ENCODE data around the gene SV2B. TPM values are rescaled to one million over a fixed set of nuclear protein-coding genes. Genes with fewer than 3 reads are reported as not detected.

Gene SV2B
- total RNA-seq, 1 donor from 2014 or later = not detected

- H3K36me3 Mint-ChIP-seq (ENCODE audit: low read depth, unreplicated experiment) = no peaks in the 10 kb centered on the region
- Histone ChIP-seq H3K27ac (ENCODE audit: low read depth, low read length) (no peak overlapping the region), H3K36me3 (ENCODE audit: insufficient read depth, low read length) (no peaks in the 10 kb centered on the region), H3K79me2 (ENCODE audit: insufficient read depth, low read length) (no peaks in the 10 kb centered on the region), H3K4me1 (ENCODE audit: insufficient read depth, low read length) (no peaks in the 10 kb centered on the region), H3K4me2 (ENCODE audit: low read length) (no peak overlapping the region), H3K9me3 (ENCODE audit: insufficient read depth, low read depth, low read length) (no peaks in the 10 kb centered on the region), H4K20me1 (ENCODE audit: insufficient read depth, low read length) (no peaks in the 10 kb centered on the region), H3K27me3 (ENCODE audit: insufficient read depth, low read length) (no peaks in the 10 kb centered on the region), H2AFZ (ENCODE audit: low read depth, low read length) (no peak overlapping the region), H3K4me3 (ENCODE audit: insufficient read depth, low read depth, low read length) (no peak overlapping the region), H3K9ac (ENCODE audit: low read length) (no peak overlapping the region)
- no peaks in the 10 kb centered on the region for H3K9me3 Mint-ChIP-seq (ENCODE audit: unreplicated experiment)
- TF ChIP-seq EZH2 (IDR thresholded peaks at IDR 0.05; ENCODE audit: insufficient read depth, low read length) = no peak
- TF ChIP-seq, protein P1, sequence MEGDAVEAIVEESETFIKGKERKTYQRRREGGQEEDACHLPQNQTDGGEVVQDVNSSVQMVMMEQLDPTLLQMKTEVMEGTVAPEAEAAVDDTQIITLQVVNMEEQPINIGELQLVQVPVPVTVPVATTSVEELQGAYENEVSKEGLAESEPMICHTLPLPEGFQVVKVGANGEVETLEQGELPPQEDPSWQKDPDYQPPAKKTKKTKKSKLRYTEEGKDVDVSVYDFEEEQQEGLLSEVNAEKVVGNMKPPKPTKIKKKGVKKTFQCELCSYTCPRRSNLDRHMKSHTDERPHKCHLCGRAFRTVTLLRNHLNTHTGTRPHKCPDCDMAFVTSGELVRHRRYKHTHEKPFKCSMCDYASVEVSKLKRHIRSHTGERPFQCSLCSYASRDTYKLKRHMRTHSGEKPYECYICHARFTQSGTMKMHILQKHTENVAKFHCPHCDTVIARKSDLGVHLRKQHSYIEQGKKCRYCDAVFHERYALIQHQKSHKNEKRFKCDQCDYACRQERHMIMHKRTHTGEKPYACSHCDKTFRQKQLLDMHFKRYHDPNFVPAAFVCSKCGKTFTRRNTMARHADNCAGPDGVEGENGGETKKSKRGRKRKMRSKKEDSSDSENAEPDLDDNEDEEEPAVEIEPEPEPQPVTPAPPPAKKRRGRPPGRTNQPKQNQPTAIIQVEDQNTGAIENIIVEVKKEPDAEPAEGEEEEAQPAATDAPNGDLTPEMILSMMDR (IDR thresholded peaks at IDR 0.05; ENCODE audit: insufficient read depth, low read depth, low read length) = no peak
- FAIRE-seq (no peak), DNase-seq (ENCODE audit: low read depth) (no peak)
- no peak overlapping the region for H3K4me3 Mint-ChIP-seq (ENCODE audit: unreplicated experiment)
- peaks cover 2% of the 10 kb centered on the region for H3K27me3 Mint-ChIP-seq (ENCODE audit: low read depth, unreplicated experiment)
- no peak overlapping the region for H3K27ac Mint-ChIP-seq (ENCODE audit: unreplicated experiment)
- H3K4me1 Mint-ChIP-seq (ENCODE audit: low read depth, unreplicated experiment) = no peaks in the 10 kb centered on the region
Measured at GRCh38 chr15:91320101-91320500, 220.0 kb downstream of the SV2B start.

- no peaks in the 10 kb centered on the region for H4K20me1 ChIP-seq (ENCODE audit: insufficient read depth, low read length)
- H3K27me3 ChIP-seq (ENCODE audit: insufficient read depth, low read length) = no peaks in the 10 kb centered on the region
- H2AFZ ChIP-seq (ENCODE audit: low read depth, low read length) = no peak overlapping the region
- H3K4me2 ChIP-seq (ENCODE audit: low read length) = no peak overlapping the region
- no peaks in the 10 kb centered on the region for H3K79me2 ChIP-seq (ENCODE audit: insufficient read depth, low read length)
- Mint-ChIP-seq H3K36me3 (ENCODE audit: low read depth, unreplicated experiment) (no peaks in the 10 kb centered on the region), H3K27me3 (ENCODE audit: low read depth, unreplicated experiment) (no peaks in the 10 kb centered on the region), H3K27ac (ENCODE audit: unreplicated experiment) (no peak overlapping the region), H3K4me1 (ENCODE audit: low read depth, unreplicated experiment) (no peaks in the 10 kb centered on the region), H3K9me3 (ENCODE audit: unreplicated experiment) (no peaks in the 10 kb centered on the region), H3K4me3 (ENCODE audit: unreplicated experiment) (no peak overlapping the region)
- FAIRE-seq = no peak
- TF ChIP-seq, protein P1 (IDR thresholded peaks at IDR 0.05; ENCODE audit: insufficient read depth, low read depth, low read length) = no peak
- no peak for TF ChIP-seq EZH2 (IDR thresholded peaks at IDR 0.05; ENCODE audit: insufficient read depth, low read length)
- no peak overlapping the region for H3K4me3 ChIP-seq (ENCODE audit: insufficient read depth, low read depth, low read length)
- H3K4me1 ChIP-seq (ENCODE audit: insufficient read depth, low read length) = no peaks in the 10 kb centered on the region
- H3K9me3 ChIP-seq (ENCODE audit: insufficient read depth, low read depth, low read length) = no peaks in the 10 kb centered on the region
- no peaks in the 10 kb centered on the region for H3K36me3 ChIP-seq (ENCODE audit: insufficient read depth, low read length)
- no peak overlapping the region for H3K9ac ChIP-seq (ENCODE audit: low read length)
- DNase-seq (ENCODE audit: low read depth) = no peak
- H3K27ac ChIP-seq (ENCODE audit: low read depth, low read length) = no peak overlapping the region
Measured at GRCh38 chr15:91329914-91330313, 229.9 kb downstream of the SV2B start.

DNA sequence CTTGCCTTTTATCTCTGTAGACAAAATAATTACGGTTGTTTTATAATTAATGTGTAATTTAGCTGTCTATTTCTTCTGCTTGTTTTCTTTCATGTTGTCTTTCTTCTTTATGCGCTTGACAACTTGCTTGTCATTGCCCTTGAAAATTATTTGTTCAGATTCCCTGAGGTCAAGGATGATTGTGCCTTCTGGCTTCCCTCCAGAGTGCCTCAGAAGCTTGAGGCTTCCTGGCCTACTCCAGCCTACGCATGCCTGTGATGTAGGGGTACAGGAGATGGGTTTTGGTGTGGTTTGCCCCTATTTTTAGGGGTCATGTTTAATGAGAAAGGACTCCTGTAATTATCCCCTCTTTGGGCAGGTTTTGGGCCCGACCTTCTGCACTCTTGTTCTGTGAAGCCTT, 231.5 kb downstream of the SV2B start:
- H3K27ac Mint-ChIP-seq (ENCODE audit: unreplicated experiment) = no peak overlapping the region

More for the DNA sequence above, 231.5 kb downstream of the SV2B start:
- Mint-ChIP-seq H3K9me3 (ENCODE audit: unreplicated experiment) (no peaks in the 10 kb centered on the region), H3K4me3 (ENCODE audit: unreplicated experiment) (no peak overlapping the region), H3K4me1 (ENCODE audit: low read depth, unreplicated experiment) (no peaks in the 10 kb centered on the region), H3K27me3 (ENCODE audit: low read depth, unreplicated experiment) (peaks cover 2% of the 10 kb centered on the region), H3K36me3 (ENCODE audit: low read depth, unreplicated experiment) (no peaks in the 10 kb centered on the region)
- DNase-seq (ENCODE audit: low read depth) = no peak
- Histone ChIP-seq H3K36me3 (ENCODE audit: insufficient read depth, low read length) (no peaks in the 10 kb centered on the region), H3K27ac (ENCODE audit: low read depth, low read length) (no peak overlapping the region), H3K79me2 (ENCODE audit: insufficient read depth, low read length) (no peaks in the 10 kb centered on the region), H3K4me3 (ENCODE audit: insufficient read depth, low read depth, low read length) (no peak overlapping the region), H3K9me3 (ENCODE audit: insufficient read depth, low read depth, low read length) (no peaks in the 10 kb centered on the region), H3K9ac (ENCODE audit: low read length) (no peak overlapping the region), H3K4me1 (ENCODE audit: insufficient read depth, low read length) (no peaks in the 10 kb centered on the region), H3K27me3 (ENCODE audit: insufficient read depth, low read length) (no peaks in the 10 kb centered on the region), H4K20me1 (ENCODE audit: insufficient read depth, low read length) (no peaks in the 10 kb centered on the region), H3K4me2 (ENCODE audit: low read length) (no peak overlapping the region), H2AFZ (ENCODE audit: low read depth, low read length) (no peak overlapping the region)
- TF ChIP-seq EZH2 (IDR thresholded peaks at IDR 0.05; ENCODE audit: insufficient read depth, low read length) = no peak
- TF ChIP-seq, protein P1 (IDR thresholded peaks at IDR 0.05; ENCODE audit: insufficient read depth, low read depth, low read length) = no peak
- FAIRE-seq = no peak

Measured in astrocyte (in vitro differentiated cells and primary cell).